MCF 10A (cell line): ENCODE results near the gene OR4C45. TPM values are rescaled to one million over a fixed set of nuclear protein-coding genes. Genes with fewer than 3 reads are reported as not detected.

ENCODE experiments used
- BruUV-seq: library from RNA; stranded (reverse); fragments of 400-500 nt; replicated peaks from 2 replicates; lab custom pipeline; 2021; lab: Mats Ljungman, UMichigan
- CTCF ChIA-PET: fragments of 300-600 bp; sonication (Branson Sonifier 250); formaldehyde crosslinking; extraction: SDS; loops from one replicate; lab custom pipeline; 2021; ENCODE audit warnings: antibody characterized with exemption, inconsistent platforms; lab: Yijun Ruan, JAX
- POLR2A ChIA-PET: fragments of 300-600, 350-650 bp; sonication (Branson Sonifier 250); formaldehyde crosslinking; extraction: SDS; loops from one replicate; lab custom pipeline; 2020; ENCODE audit warnings: antibody characterized with exemption, inconsistent platforms; lab: Yijun Ruan, JAX
- DNase-seq: peaks from one replicate; pipeline ENCODE4 v3.0.0-alpha.2; 2018; ENCODE audit not compliant: unreplicated experiment
- H3K27ac Mint-ChIP-seq: one replicate; pipeline ENCODE4 v1.8.0; 2022; ENCODE audit warnings: mild to moderate bottlenecking, low read depth, mixed read lengths; ENCODE audit not compliant: unreplicated experiment
- H3K27me3 Mint-ChIP-seq: one replicate; pipeline ENCODE4 v1.8.0; 2022; ENCODE audit warnings: mixed read lengths; ENCODE audit not compliant: insufficient read depth, unreplicated experiment
- H3K36me3 Mint-ChIP-seq: one replicate; pipeline ENCODE4 v1.8.0; 2022; ENCODE audit warnings: mild to moderate bottlenecking, moderate library complexity, mixed read lengths; ENCODE audit not compliant: insufficient read depth, unreplicated experiment
- H3K4me1 Mint-ChIP-seq: one replicate; pipeline ENCODE4 v1.8.0; 2022; ENCODE audit warnings: mixed read lengths; ENCODE audit not compliant: insufficient read depth, unreplicated experiment
- H3K4me3 Mint-ChIP-seq: one replicate; pipeline ENCODE4 v1.8.0; 2022; ENCODE audit warnings: mild to moderate bottlenecking, moderate library complexity, mixed read lengths; ENCODE audit not compliant: unreplicated experiment
- H3K9me3 Mint-ChIP-seq: one replicate; pipeline ENCODE4 v1.8.0; 2022; ENCODE audit warnings: mixed read lengths; ENCODE audit not compliant: unreplicated experiment
- intact Hi-C: fragments of 100-400 bp; cut with micrococcal nuclease; formaldehyde crosslinking; loops from 2 replicates; pipeline ENCODE4 v1.14.1; 2022
- total RNA-seq: library from RNA; stranded (reverse); gene quantifications from 2 replicates; pipeline ENCODE4 v1.2.3, GENCODE V29; 2022
- TF ChIP-seq, protein P1 (sequence below): fragments of 200-600 bp; IDR thresholded peaks from one replicate; pipeline ENCODE4 v1.8.0; 2022; ENCODE audit warnings: antibody characterized with exemption, mild to moderate bottlenecking; ENCODE audit not compliant: unreplicated experiment

OR4C45 gene
- total RNA-seq, 1 experiment from 2014 or later: not detected

- peaks cover 28% of the 10 kb centered on the region for H3K9me3 Mint-ChIP-seq
- no peak overlapping the region for H3K4me3 Mint-ChIP-seq
- H3K27me3 Mint-ChIP-seq: no peaks in the 10 kb centered on the region
- no peak for DNase-seq
- ChIA-PET CTCF (interaction anchor here (0.6 to 0.7 kb wide), 2 partner anchors 18 to 240 kb away, joined by 3 to 5 read pairs; no protein-coding TSS in a partner anchor), POLR2A (no interaction called here)
- no TSS peak for BruUV-seq
- intact Hi-C loops: no loop called here
- H3K27ac Mint-ChIP-seq: peak overlapping the region; percentile 74
- H3K36me3 Mint-ChIP-seq: peaks cover 12% of the 10 kb centered on the region
- H3K4me1 Mint-ChIP-seq: peaks cover 21% of the 10 kb centered on the region
- TF ChIP-seq, protein P1, sequence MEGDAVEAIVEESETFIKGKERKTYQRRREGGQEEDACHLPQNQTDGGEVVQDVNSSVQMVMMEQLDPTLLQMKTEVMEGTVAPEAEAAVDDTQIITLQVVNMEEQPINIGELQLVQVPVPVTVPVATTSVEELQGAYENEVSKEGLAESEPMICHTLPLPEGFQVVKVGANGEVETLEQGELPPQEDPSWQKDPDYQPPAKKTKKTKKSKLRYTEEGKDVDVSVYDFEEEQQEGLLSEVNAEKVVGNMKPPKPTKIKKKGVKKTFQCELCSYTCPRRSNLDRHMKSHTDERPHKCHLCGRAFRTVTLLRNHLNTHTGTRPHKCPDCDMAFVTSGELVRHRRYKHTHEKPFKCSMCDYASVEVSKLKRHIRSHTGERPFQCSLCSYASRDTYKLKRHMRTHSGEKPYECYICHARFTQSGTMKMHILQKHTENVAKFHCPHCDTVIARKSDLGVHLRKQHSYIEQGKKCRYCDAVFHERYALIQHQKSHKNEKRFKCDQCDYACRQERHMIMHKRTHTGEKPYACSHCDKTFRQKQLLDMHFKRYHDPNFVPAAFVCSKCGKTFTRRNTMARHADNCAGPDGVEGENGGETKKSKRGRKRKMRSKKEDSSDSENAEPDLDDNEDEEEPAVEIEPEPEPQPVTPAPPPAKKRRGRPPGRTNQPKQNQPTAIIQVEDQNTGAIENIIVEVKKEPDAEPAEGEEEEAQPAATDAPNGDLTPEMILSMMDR: no peak
Observed at GRCh38 chr11:50071584-50072225, 39.0 kb downstream of the OR4C45 start.

DNA sequence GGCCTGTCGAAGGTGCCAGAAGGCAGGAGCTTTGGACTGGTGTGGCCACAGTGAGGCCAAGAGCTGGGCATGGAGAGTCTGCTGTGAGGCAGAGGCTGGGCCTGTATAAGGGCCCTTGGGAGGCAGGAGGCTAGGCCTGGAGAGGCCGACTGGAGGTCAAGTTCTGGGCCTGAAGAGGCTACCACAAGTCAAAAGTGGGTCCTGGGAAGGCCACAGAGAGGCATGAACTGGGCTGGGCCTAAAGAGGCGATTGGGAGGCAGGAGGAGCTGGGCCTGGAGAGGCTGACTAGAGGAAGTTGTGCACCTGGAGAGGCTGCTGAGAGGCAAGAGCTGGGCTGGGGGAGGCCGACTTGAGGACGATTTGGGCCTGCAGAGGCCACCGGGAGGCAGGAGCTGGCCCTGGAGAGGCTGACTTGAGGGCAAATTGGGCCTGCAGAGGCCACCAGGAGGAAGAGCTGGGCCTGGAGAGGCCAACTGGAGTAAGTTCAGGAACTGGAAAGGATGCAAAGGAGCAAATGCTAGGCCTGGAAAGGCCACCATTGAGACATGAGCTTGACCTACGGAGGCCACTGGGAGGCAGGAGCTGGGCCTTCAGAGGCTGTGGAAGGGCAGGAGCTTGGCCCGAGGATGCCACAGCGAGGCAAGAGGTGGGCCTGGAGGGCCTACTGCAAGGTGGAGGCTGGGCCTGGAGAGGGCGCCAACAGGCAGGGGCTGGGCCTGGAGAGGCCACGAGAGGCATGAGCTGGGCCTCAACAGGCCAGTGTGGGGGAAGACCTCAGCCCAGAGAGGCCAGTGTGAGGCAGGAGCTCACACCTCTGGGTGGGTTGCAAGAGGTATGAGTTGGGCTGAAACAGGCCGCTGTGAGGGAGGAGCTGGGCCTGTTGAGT, 39.8 kb downstream of the OR4C45 start:
- intact Hi-C loops: no loop called here
- TF ChIP-seq, protein P1: no peak
- DNase-seq: no peak
- H3K36me3 Mint-ChIP-seq: peaks cover 12% of the 10 kb centered on the region
- H3K27ac Mint-ChIP-seq: peak overlapping the region; percentile 74
- H3K27me3 Mint-ChIP-seq: no peaks in the 10 kb centered on the region
- POLR2A ChIA-PET: no interaction called here
- H3K4me1 Mint-ChIP-seq: peaks cover 24% of the 10 kb centered on the region
- no peak overlapping the region for H3K4me3 Mint-ChIP-seq
- CTCF ChIA-PET: interaction anchor here (0.6 to 0.9 kb wide), 3 partner anchors 18 to 324 kb away, joined by 3 to 5 read pairs (median 4); no protein-coding TSS in a partner anchor
- BruUV-seq: no TSS peak
- H3K9me3 Mint-ChIP-seq: peaks cover 36% of the 10 kb centered on the region

GRCh38 chr11:50073113-50074105, 40.7 kb downstream of the OR4C45 start:
- Mint-ChIP-seq H3K27me3 (no peaks in the 10 kb centered on the region), H3K27ac (peak overlapping the region; percentile 61), H3K9me3 (peaks cover 38% of the 10 kb centered on the region), H3K4me3 (no peak overlapping the region), H3K36me3 (peaks cover 6% of the 10 kb centered on the region), H3K4me1 (peaks cover 23% of the 10 kb centered on the region)
- ChIA-PET POLR2A (no interaction called here), CTCF (interaction anchor here (0.6 to 0.9 kb wide), 3 partner anchors 13 to 605 kb away, joined by 3 to 5 read pairs (median 4); no protein-coding TSS in a partner anchor)
- TF ChIP-seq, protein P1: no peak
- DNase-seq: no peak
- BruUV-seq: no TSS peak
- intact Hi-C loops: no loop called here
